Esophagus (tissue), 2 donors: ENCODE results near the gene NKD2. TPM values are rescaled to one million over a fixed set of nuclear protein-coding genes. Genes with fewer than 3 reads are reported as not detected.

Experiments used
- H3K27ac ChIP-seq, 2 donors: one replicate each; pipeline ENCODE4 v1.5.1; 2013; ENCODE audit warnings: low read depth in 2 of 2, mild to moderate bottlenecking in 2 of 2, inconsistent platforms in 1 of 2, low read length in 1 of 2, moderate library complexity in 1 of 2
- H3K27me3 ChIP-seq, 2 donors: one replicate each; pipeline ENCODE4 v1.6.1; 2013; ENCODE audit warnings: low read length in 2 of 2, control low read depth in 1 of 2, mild to moderate bottlenecking in 1 of 2; ENCODE audit not compliant: insufficient read depth in 2 of 2, control insufficient read depth in 1 of 2
- H3K36me3 ChIP-seq, 2 donors: one replicate each; pipeline ENCODE4 v1.6.1; 2013; ENCODE audit warnings: low read length in 1 of 2; ENCODE audit not compliant: control insufficient read depth in 2 of 2, insufficient read depth in 2 of 2
- H3K4me1 ChIP-seq, 2 donors: one replicate each; pipeline ENCODE4 v1.6.1; 2013; ENCODE audit warnings: low read length in 1 of 2; ENCODE audit not compliant: control insufficient read depth in 2 of 2, insufficient read depth in 2 of 2
- H3K4me3 ChIP-seq, 2 donors: one replicate each; pipeline ENCODE4 v1.5.1; 2013; ENCODE audit warnings: low read length in 2 of 2, mild to moderate bottlenecking in 2 of 2, low read depth in 1 of 2, moderate library complexity in 1 of 2
- H3K9me3 ChIP-seq, 2 donors: one replicate each; pipeline ENCODE4 v1.6.1; 2013; ENCODE audit warnings: mild to moderate bottlenecking in 2 of 2, low read depth in 1 of 2, low read length in 1 of 2, moderate library complexity in 1 of 2; ENCODE audit not compliant: control insufficient read depth in 2 of 2, insufficient read depth in 1 of 2
- WGBS, 2 donors: extraction: QIAGEN DNeasy Blood & Tissue Kit; methylation state at CpG; one replicate each; pipeline ENCODE4 v1.1.7; 2013; 5-methylcytosine and 5-hydroxymethylcytosine counted together
- polyA plus RNA-seq, 2 donors: library from polyadenylated mRNA; stranded (reverse); fragments of 200-250 nt; gene quantifications; one replicate each; pipeline ENCODE4 v1.2.3, GENCODE V29; 2013
- donor health status: healthy with polysubstance abuse.
- donor health status: Bipolar disorder and iron deficiency.

NKD2 gene
- polyA plus RNA-seq, 2 donors: 4.2 to 4.5 TPM

GRCh38 chr5:1010641-1011046 lies 2.0 kb downstream of the NKD2 start:
- peaks cover 0 to 2% of the 10 kb centered on the region in 2 donors for H3K9me3 ChIP-seq
- 60 to 63% methylated on average over 13 of the region's 13 CpGs for WGBS, 2 donors
- H3K36me3 ChIP-seq: no peaks in the 10 kb centered on the region
- no peak overlapping the region for H3K27ac ChIP-seq
- peaks cover 5 to 22% of the 10 kb centered on the region in 2 donors for H3K4me1 ChIP-seq
- peaks cover 0 to 12% of the 10 kb centered on the region in 2 donors for H3K27me3 ChIP-seq
- H3K4me3 ChIP-seq: no peak overlapping the region

GRCh38 chr5:1011226-1011631 lies 2.6 kb downstream of the NKD2 start:
- Histone ChIP-seq H3K27me3 (peaks cover 0 to 12% of the 10 kb centered on the region in 2 donors), H3K4me3 (no peak overlapping the region), H3K36me3 (no peaks in the 10 kb centered on the region), H3K4me1 (peaks cover 5 to 21% of the 10 kb centered on the region in 2 donors), H3K27ac (no peak overlapping the region), H3K9me3 (peaks cover 0 to 2% of the 10 kb centered on the region in 2 donors)
- WGBS, 2 donors: 59 to 67% methylated on average over 11 of the region's 11 CpGs

GRCh38 chr5:1011741-1012312 lies 3.2 kb downstream of the NKD2 start:
- peaks cover 0 to 12% of the 10 kb centered on the region in 2 donors for H3K27me3 ChIP-seq
- H3K4me3 ChIP-seq: no peak overlapping the region
- peaks cover 0 to 2% of the 10 kb centered on the region in 2 donors for H3K9me3 ChIP-seq
- H3K4me1 ChIP-seq: peaks cover 5 to 24% of the 10 kb centered on the region in 2 donors
- 86 to 89% methylated on average over 19 of the region's 19 CpGs for WGBS, 2 donors
- H3K36me3 ChIP-seq: no peaks in the 10 kb centered on the region
- no peak overlapping the region for H3K27ac ChIP-seq

GRCh38 chr5:1012313-1012841 lies 3.8 kb downstream of the NKD2 start:
- Histone ChIP-seq H3K27me3 (peaks cover 0 to 12% of the 10 kb centered on the region in 2 donors), H3K4me3 (no peak overlapping the region), H3K36me3 (no peaks in the 10 kb centered on the region), H3K4me1 (peaks cover 5 to 24% of the 10 kb centered on the region in 2 donors), H3K9me3 (peaks cover 0 to 2% of the 10 kb centered on the region in 2 donors), H3K27ac (no peak overlapping the region)
- 85 to 87% methylated on average over 12 of the region's 12 CpGs for WGBS, 2 donors

GRCh38 chr5:1012900-1013237 lies 4.3 kb downstream of the NKD2 start:
- no peak overlapping the region for H3K4me3 ChIP-seq
- peaks cover 0 to 12% of the 10 kb centered on the region in 2 donors for H3K27me3 ChIP-seq

GRCh38 chr5:1013238-1013947 lies 4.8 kb downstream of the NKD2 start:
- peaks cover 0 to 2% of the 10 kb centered on the region in 2 donors for H3K9me3 ChIP-seq
- H3K36me3 ChIP-seq: no peaks in the 10 kb centered on the region
- H3K4me1 ChIP-seq: peaks cover 5 to 22% of the 10 kb centered on the region in 2 donors
- H3K27me3 ChIP-seq: peaks cover 0 to 12% of the 10 kb centered on the region in 2 donors
- H3K4me3 ChIP-seq: no peak overlapping the region
- no peak overlapping the region for H3K27ac ChIP-seq
- 75 to 83% methylated on average over 19 of the region's 19 CpGs for WGBS, 2 donors

More at GRCh38 chr5:1012900-1013237, 4.3 kb downstream of the NKD2 start:
- H3K4me1 ChIP-seq: peaks cover 5 to 24% of the 10 kb centered on the region in 2 donors
- H3K9me3 ChIP-seq: peaks cover 0 to 2% of the 10 kb centered on the region in 2 donors
- H3K27ac ChIP-seq: no peak overlapping the region
- no peaks in the 10 kb centered on the region for H3K36me3 ChIP-seq
- WGBS, 2 donors: 91 to 93% methylated on average over 7 of the region's 7 CpGs

GRCh38 chr5:1013948-1014301 lies 5.3 kb downstream of the NKD2 start:
- WGBS, 2 donors: 78% methylated on average over 3 of the region's 3 CpGs
- Histone ChIP-seq H3K27ac (no peak overlapping the region), H3K9me3 (peaks cover 0 to 2% of the 10 kb centered on the region in 2 donors), H3K36me3 (no peaks in the 10 kb centered on the region), H3K4me3 (no peak overlapping the region), H3K4me1 (peaks cover 5 to 22% of the 10 kb centered on the region in 2 donors), H3K27me3 (peaks cover 0 to 10% of the 10 kb centered on the region in 2 donors)

- no peak overlapping the region for H3K27ac ChIP-seq
- 85 to 94% methylated on average over 14 of the region's 14 CpGs for WGBS, 2 donors
- no peaks in the 10 kb centered on the region for H3K36me3 ChIP-seq
- H3K27me3 ChIP-seq: peaks cover 0 to 8% of the 10 kb centered on the region in 2 donors
- no peak overlapping the region for H3K4me3 ChIP-seq
- peaks cover 2 to 20% of the 10 kb centered on the region in 2 donors for H3K4me1 ChIP-seq
- H3K9me3 ChIP-seq: peaks cover 0 to under 1% of the 10 kb centered on the region in 2 donors
These were observed 5.7 kb downstream of the NKD2 start for GRCh38 chr5:1014346-1014745.

- Histone ChIP-seq H3K4me1 (peaks cover 0 to 15% of the 10 kb centered on the region in 2 donors), H3K36me3 (no peaks in the 10 kb centered on the region), H3K27me3 (peaks cover 0 to 4% of the 10 kb centered on the region in 2 donors), H3K4me3 (no peak overlapping the region), H3K9me3 (no peaks in the 10 kb centered on the region), H3K27ac (no peak overlapping the region)
- 59 to 65% methylated on average over 16 to 17 of the region's 17 CpGs for WGBS, 2 donors
These were observed 6.2 kb downstream of the NKD2 start for GRCh38 chr5:1014781-1015221.
